Omental fat pad (tissue), 4 donors: ENCODE results near the gene MYCBPAP. TPM values are rescaled to one million over a fixed set of nuclear protein-coding genes. Genes with fewer than 3 reads are reported as not detected.

Experiments used
- ATAC-seq: fragments of 150-250 bp; one replicate; pipeline ENCODE4 v1.9.1; 2016; ENCODE audit warnings: mild to moderate bottlenecking, moderate library complexity; ENCODE audit not compliant: low FRiP score
- DNase-seq: peaks from one replicate; pipeline ENCODE4 v3.0.0-alpha.2; 2019; ENCODE audit warnings: low spot score
- total RNA-seq, 4 donors: library from RNA; depleted of rRNA; stranded (reverse); fragments of >200 nt; gene quantifications; one replicate each; pipeline ENCODE4 v1.1.0, GENCODE V29; 2016
- TF ChIP-seq, protein P1 (sequence below), 3 donors: fragments of 450-650 bp; IDR thresholded peaks; one replicate each; pipeline ENCODE4 v1.5.1; 2016 to 2017; ENCODE audit warnings: antibody characterized with exemption in 3 of 3, mild to moderate bottlenecking in 3 of 3, moderate library complexity in 2 of 3

Gene MYCBPAP
- total RNA-seq, 4 donors from 2014 or later = 0.36 to 1.9 (median 1.0) TPM; not detected in 1

GRCh38 chr17:50542795-50543774 is 34.8 kb downstream of the MYCBPAP start:
- TF ChIP-seq, protein P1, sequence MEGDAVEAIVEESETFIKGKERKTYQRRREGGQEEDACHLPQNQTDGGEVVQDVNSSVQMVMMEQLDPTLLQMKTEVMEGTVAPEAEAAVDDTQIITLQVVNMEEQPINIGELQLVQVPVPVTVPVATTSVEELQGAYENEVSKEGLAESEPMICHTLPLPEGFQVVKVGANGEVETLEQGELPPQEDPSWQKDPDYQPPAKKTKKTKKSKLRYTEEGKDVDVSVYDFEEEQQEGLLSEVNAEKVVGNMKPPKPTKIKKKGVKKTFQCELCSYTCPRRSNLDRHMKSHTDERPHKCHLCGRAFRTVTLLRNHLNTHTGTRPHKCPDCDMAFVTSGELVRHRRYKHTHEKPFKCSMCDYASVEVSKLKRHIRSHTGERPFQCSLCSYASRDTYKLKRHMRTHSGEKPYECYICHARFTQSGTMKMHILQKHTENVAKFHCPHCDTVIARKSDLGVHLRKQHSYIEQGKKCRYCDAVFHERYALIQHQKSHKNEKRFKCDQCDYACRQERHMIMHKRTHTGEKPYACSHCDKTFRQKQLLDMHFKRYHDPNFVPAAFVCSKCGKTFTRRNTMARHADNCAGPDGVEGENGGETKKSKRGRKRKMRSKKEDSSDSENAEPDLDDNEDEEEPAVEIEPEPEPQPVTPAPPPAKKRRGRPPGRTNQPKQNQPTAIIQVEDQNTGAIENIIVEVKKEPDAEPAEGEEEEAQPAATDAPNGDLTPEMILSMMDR (IDR thresholded peaks at IDR 0.05) = no peak
- ATAC-seq (no peak), DNase-seq (no peak)

- TF ChIP-seq, protein P1 (IDR thresholded peaks at IDR 0.05) = no peak
- no peak for ATAC-seq
Observed at GRCh38 chr17:50544516-50544915, 36.3 kb downstream of the MYCBPAP start.

GRCh38 chr17:50545311-50545710 is 37.1 kb downstream of the MYCBPAP start:
- TF ChIP-seq, protein P1 (IDR thresholded peaks at IDR 0.05) = no peak
- DNase-seq (no peak), ATAC-seq (no peak)

More at GRCh38 chr17:50544516-50544915, 36.3 kb downstream of the MYCBPAP start:
- DNase-seq = no peak

- no peak for DNase-seq
- ATAC-seq = no peak
Observed at GRCh38 chr17:50546701-50547034, 38.4 kb downstream of the MYCBPAP start.

DNA sequence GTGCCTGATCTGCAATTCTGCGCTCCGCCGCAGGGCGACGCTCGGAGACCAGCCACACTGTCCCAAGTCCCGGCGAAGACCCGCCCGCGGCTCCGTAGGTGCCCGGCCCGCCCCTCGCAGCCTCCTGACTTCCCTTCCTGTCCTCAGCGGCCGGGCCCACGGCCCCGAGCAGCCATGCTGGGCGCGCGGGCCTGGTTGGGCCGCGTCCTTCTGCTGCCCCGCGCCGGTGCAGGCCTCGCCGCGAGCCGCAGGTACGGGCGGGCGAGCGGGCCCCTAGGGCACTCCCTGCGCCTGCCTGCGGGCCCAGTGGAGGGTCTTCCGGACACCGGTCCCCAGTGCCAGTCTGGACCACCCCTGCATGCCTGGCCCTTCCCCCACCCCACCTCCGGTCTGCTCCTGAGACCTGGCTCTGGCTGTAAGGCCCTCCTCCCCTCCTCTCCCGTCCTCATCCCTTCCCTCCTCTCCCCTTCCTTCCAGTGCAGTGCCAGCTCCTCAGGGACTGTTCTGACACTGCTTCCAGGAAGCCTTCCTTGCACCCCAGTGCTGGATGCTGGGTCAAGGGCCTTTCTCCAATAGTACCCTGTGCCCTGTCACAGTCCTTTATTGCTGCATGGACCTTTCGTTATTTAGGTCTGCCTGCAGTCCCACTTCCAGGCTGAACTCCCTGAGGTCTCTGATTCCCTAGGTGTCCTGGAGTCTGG is 38.9 kb downstream of the MYCBPAP start, which contains the start of gene SPATA20:
Gene SPATA20 (plus strand): TSS at position 140 of the 701 bp plus-strand sequence. CDS start 35 bp downstream, at position 175.
- TF ChIP-seq, protein P1 (IDR thresholded peaks at IDR 0.05) = peak in 2 of 3 donors; percentile 84 to 95
- ATAC-seq = peak; percentile 82

More at GRCh38 chr17:50546701-50547034, 38.4 kb downstream of the MYCBPAP start:
- TF ChIP-seq, protein P1 (IDR thresholded peaks at IDR 0.05) = no peak

GRCh38 chr17:50547736-50548083 is 39.5 kb downstream of the MYCBPAP start:
- ATAC-seq (no peak), DNase-seq (no peak)
- TF ChIP-seq, protein P1 (IDR thresholded peaks at IDR 0.05) = no peak

More for the DNA sequence above, 38.9 kb downstream of the MYCBPAP start, which contains the start of gene SPATA20:
- DNase-seq = peak; percentile 77
